GM21447 (cell line): Measurements from ENCODE around the gene OR2G6.
"Not testable (repeated sequence)": the region's sequence is repeated elsewhere in the genome, so short reads cannot be mapped to it uniquely, and the experiment has no call there.

Experiments
- ATAC-seq: cut with Tn5 transposase; IDR thresholded peaks from one replicate; pipeline ENCODE4 v1.9.1; 2021; ENCODE audit not compliant: unreplicated experiment

The OR2G6 gene

GRCh38 chr1:248507773-248508172, at the start of gene OR2G6:
Gene OR2G6 (plus strand): TSS chr1:248508073. CDS start chr1:248521647, 13,574 bp downstream.
- ATAC-seq, result not testable (repeated sequence)

GRCh38 chr1:248459117-248459516, 48.8 kb upstream of the OR2G6 start:
- ATAC-seq, result not testable (repeated sequence)

GRCh38 chr1:248471154-248471553, 36.7 kb upstream of the OR2G6 start:
- ATAC-seq, result no peak

- ATAC-seq, result not testable (repeated sequence)
Measured at GRCh38 chr1:248472111-248472510, 35.8 kb upstream of the OR2G6 start.

GRCh38 chr1:248473051-248473450, 34.8 kb upstream of the OR2G6 start, which contains the start of gene OR2T3:
Gene OR2T3 (plus strand): TSS chr1:248473351. CDS start chr1:248473351, 0 bp downstream.
- not testable (repeated sequence) for ATAC-seq

- peak; percentile 86 for ATAC-seq
Measured at GRCh38 chr1:248475660-248476059, 32.2 kb upstream of the OR2G6 start.

GRCh38 chr1:248481686-248482579, 25.9 kb upstream of the OR2G6 start:
- peak; percentile 86 for ATAC-seq

- not testable (repeated sequence) for ATAC-seq
Measured at GRCh38 chr1:248488289-248488688, 19.6 kb upstream of the OR2G6 start, which contains the start of gene OR2T5. Gene OR2T5 (plus strand): TSS chr1:248488589. CDS start chr1:248488589, 0 bp downstream.

- ATAC-seq, result not testable (repeated sequence)
Measured at GRCh38 chr1:248496661-248497060, 11.2 kb upstream of the OR2G6 start.

GRCh38 chr1:248500305-248501035, 7.4 kb upstream of the OR2G6 start:
- not testable (repeated sequence) for ATAC-seq

- not testable (repeated sequence) for ATAC-seq
Measured at GRCh38 chr1:248510217-248510616, 2.3 kb downstream of the OR2G6 start.

GRCh38 chr1:248521856-248522255, 14.0 kb downstream of the OR2G6 start:
- ATAC-seq, result no peak

- ATAC-seq, result not testable (repeated sequence)
Measured at GRCh38 chr1:248537449-248537848, 29.6 kb downstream of the OR2G6 start.

GRCh38 chr1:248547383-248547782, 39.5 kb downstream of the OR2G6 start:
- not testable (repeated sequence) for ATAC-seq

GRCh38 chr1:248551027-248551426, 43.2 kb downstream of the OR2G6 start:
- ATAC-seq, result not testable (repeated sequence)

GRCh38 chr1:248562672-248563071, 54.8 kb downstream of the OR2G6 start, which contains the start of gene OR2T29:
Gene OR2T29 (minus strand): TSS chr1:248562772. CDS start chr1:248559491, 3,281 bp downstream.
- not testable (repeated sequence) for ATAC-seq

- ATAC-seq, result peak; percentile 65
Measured at GRCh38 chr1:248565530-248566373, 57.9 kb downstream of the OR2G6 start.

- ATAC-seq, result not testable (repeated sequence)
Measured at GRCh38 chr1:248569049-248569448, 61.2 kb downstream of the OR2G6 start.

- not testable (repeated sequence) for ATAC-seq
Measured at GRCh38 chr1:248570811-248571210, 62.9 kb downstream of the OR2G6 start.

- peak; percentile 92 for ATAC-seq
Measured at GRCh38 chr1:248572049-248572448, 64.2 kb downstream of the OR2G6 start.
